ENCODE data around the gene OVOL2. TPM values are rescaled to one million over a fixed set of nuclear protein-coding genes. Genes with fewer than 3 reads are reported as not detected.

Gene OVOL2
- total and polyA plus RNA-seq, 3 donors from 2014 or later: 4.8 to 22.7 (median 7.2) TPM

- 79 to 81% methylated on average over 13 of the region's 13 CpGs for WGBS, 2 donors
- H3K9me3 ChIP-seq: no peaks in the 10 kb centered on the region
- intact Hi-C loops (cut with DNase I; ENCODE audit: low total_unique reads): no loop called here
- no peak overlapping the region for H3K4me3 ChIP-seq
- H3K27me3 ChIP-seq: no peaks in the 10 kb centered on the region
- no peak overlapping the region for H3K27ac ChIP-seq
- DNase-seq: no peak
- H3K36me3 ChIP-seq (ENCODE audit: low read depth, missing control alignments): no peaks in the 10 kb centered on the region
- no peak for TF ChIP-seq POLR2A (IDR thresholded peaks at IDR 0.05)
- TF ChIP-seq CTCF (IDR thresholded peaks at IDR 0.05): peak in 1 of 3 experiments; percentile 15
- H3K4me1 ChIP-seq: no peaks in the 10 kb centered on the region
Observed at GRCh38 chr20:18066421-18067333, 9.0 kb upstream of the OVOL2 start.

- DNase-seq: no peak
- 67% methylated on average over 6 of the region's 6 CpGs for WGBS, 2 donors
- Histone ChIP-seq H3K4me3 (no peak overlapping the region), H3K27ac (no peak overlapping the region), H3K27me3 (no peaks in the 10 kb centered on the region), H3K4me1 (peaks cover 5% of the 10 kb centered on the region), H3K9me3 (no peaks in the 10 kb centered on the region), H3K36me3 (ENCODE audit: low read depth, missing control alignments) (no peaks in the 10 kb centered on the region)
- intact Hi-C loops (cut with DNase I; ENCODE audit: low total_unique reads): no loop called here
- no peak for TF ChIP-seq CTCF (IDR thresholded peaks at IDR 0.05)
- no peak for TF ChIP-seq POLR2A (IDR thresholded peaks at IDR 0.05)
Observed at GRCh38 chr20:18063676-18064075, 6.0 kb upstream of the OVOL2 start.

GRCh38 chr20:18059603-18060002 lies 1.9 kb upstream of the OVOL2 start:
- 23 to 31% methylated on average over 2 of the region's 2 CpGs for WGBS, 2 donors
- no peaks in the 10 kb centered on the region for H3K9me3 ChIP-seq
- H3K4me1 ChIP-seq: peaks cover 15% of the 10 kb centered on the region
- no peaks in the 10 kb centered on the region for H3K27me3 ChIP-seq
- intact Hi-C loops (cut with DNase I; ENCODE audit: low total_unique reads): no loop called here
- H3K4me3 ChIP-seq: peak overlapping the region in 1 of 2 donors; percentile 36
- no peak for DNase-seq
- TF ChIP-seq CTCF (IDR thresholded peaks at IDR 0.05) (no peak), POLR2A (IDR thresholded peaks at IDR 0.05) (no peak)
- H3K36me3 ChIP-seq (ENCODE audit: low read depth, missing control alignments): no peaks in the 10 kb centered on the region
- no peak overlapping the region for H3K27ac ChIP-seq

- intact Hi-C loops (cut with DNase I; ENCODE audit: low total_unique reads): no loop called here
- 2 to 6% methylated on average over 26 to 46 of the region's 46 CpGs for WGBS, 2 donors
- H3K9me3 ChIP-seq: no peaks in the 10 kb centered on the region
- no peaks in the 10 kb centered on the region for H3K36me3 ChIP-seq (ENCODE audit: low read depth, missing control alignments)
- no peak overlapping the region for H3K27ac ChIP-seq
- H3K27me3 ChIP-seq: no peaks in the 10 kb centered on the region
- peaks cover 15% of the 10 kb centered on the region for H3K4me1 ChIP-seq
- no peak for DNase-seq
- no peak for TF ChIP-seq POLR2A (IDR thresholded peaks at IDR 0.05)
- no peak for TF ChIP-seq CTCF (IDR thresholded peaks at IDR 0.05)
- H3K4me3 ChIP-seq: peak overlapping the region in 1 of 2 donors; percentile 36
Observed at GRCh38 chr20:18058661-18059467, 1.1 kb upstream of the OVOL2 start.
